Activated T-cell treated with anti-CD3 and anti-CD28 coated beads, Interleukin-2, amount 50 U/mL, for 1 hour (primary cell): ENCODE results near the gene SLC2A13.
"Not testable (repeated sequence)": the region's sequence is repeated elsewhere in the genome, so short reads cannot be mapped to it uniquely, and the experiment has no call there.

Experiments used
- DNase-seq: peaks from one replicate; pipeline ENCODE4 v3.0.0-alpha.2; 2020

The SLC2A13 gene

GRCh38 chr12:39989501-39989900, 116.4 kb downstream of the SLC2A13 start:
- no peak for DNase-seq

- DNase-seq, result no peak
These were observed 117.3 kb downstream of the SLC2A13 start for GRCh38 chr12:39988574-39988973.

GRCh38 chr12:39986674-39987073, 119.2 kb downstream of the SLC2A13 start:
- no peak for DNase-seq

DNA sequence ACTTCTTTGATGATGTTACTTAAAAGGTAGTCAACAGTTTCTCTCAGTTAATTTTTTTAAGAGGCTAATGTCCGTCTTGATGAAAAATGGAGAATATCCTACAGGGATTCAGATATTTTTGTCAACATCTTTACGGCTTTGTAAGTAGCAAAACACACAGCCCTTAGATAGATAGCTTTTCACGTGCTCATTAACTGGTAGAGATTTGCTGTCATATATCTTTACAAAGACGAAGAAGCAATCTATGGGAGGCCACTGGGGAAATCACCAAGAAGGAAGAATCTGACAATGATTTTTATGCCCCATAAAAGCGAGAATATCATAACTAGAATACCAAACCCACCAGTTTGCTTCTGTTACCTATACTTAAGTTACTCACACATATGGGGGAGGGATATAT, 121.2 kb downstream of the SLC2A13 start:
- DNase-seq, result no peak

- DNase-seq, result no peak
These were observed 130.4 kb downstream of the SLC2A13 start for GRCh38 chr12:39975374-39975918.

GRCh38 chr12:39972119-39972518, 133.8 kb downstream of the SLC2A13 start:
- no peak for DNase-seq

- no peak for DNase-seq
These were observed 134.5 kb downstream of the SLC2A13 start for GRCh38 chr12:39971348-39971747.

DNA sequence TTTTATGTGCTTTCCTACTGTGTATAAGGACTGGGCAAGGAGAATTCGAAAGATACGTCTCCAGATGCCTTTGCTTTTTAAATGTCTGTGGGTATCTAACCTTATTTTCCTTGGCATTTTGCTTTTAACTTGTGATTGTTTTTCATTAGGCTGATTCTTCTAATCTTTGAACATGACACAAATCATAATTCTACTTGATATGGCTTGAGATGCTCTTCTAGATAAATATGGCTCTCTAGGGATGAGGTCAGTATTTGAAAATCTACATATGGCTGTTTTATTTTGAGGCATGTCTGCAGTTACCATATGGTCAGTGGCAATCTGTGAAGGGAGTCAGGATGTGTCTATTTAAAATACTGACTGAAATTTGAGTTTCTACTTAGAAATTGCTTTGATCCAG, 139.2 kb downstream of the SLC2A13 start:
- DNase-seq, result no peak

DNA sequence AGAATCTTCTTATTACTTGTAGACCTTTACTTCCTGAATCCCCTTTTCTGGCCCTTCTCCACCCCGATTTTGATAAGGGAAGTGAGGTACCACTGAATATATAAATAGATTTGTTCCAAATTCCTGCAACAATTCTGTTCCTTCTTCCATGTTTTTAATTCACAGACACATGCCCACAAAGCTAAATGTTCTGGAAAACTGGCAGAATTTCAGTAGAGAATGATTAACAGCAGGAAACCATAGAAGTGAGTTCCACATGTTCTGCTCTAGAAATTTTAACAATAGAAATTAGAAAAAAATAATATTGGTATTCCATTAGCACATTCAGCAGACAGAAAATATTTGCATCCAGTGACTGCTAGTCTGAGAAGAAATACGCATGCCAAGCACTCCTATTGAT, 139.6 kb downstream of the SLC2A13 start:
- no peak for DNase-seq

DNA sequence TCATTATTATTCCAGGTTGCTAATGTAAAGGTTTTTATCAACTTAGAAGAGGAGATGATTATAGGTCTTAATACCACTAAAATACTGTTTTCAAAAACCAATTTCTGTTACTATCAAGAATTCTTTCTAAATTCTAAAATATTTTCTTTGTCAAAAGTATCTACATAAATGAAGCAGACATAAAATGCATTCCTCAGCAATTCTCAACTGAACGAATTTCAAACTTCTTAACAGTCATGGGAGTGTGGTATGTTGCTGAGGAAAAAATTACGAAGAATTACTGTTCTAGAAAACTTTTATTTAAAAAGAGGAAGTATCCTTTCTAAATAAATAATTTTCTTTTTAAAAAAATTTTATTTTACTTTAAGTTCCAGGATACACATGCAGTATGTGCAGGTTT, 146.4 kb downstream of the SLC2A13 start:
- no peak for DNase-seq

DNA sequence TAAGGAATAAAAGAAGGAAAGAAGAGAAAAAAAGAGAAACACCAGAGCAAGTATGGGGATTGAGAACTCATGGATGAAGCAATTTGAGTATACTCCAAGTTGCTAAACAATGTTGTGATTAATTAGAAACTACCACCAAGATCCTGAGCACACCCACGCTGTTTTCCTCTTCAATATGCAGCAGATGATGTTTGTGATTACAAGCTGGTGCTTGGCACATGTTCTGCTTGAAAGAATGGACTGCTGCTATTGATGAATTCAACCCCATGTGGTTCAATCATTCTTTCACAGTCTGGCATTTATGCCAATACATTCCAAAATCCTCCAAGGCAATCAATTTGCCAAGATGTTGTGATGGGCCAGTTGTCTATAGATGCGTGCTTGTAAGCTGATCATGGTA, 146.8 kb downstream of the SLC2A13 start:
- no peak for DNase-seq

- no peak for DNase-seq
These were observed 147.5 kb downstream of the SLC2A13 start for GRCh38 chr12:39958377-39958776.

DNA sequence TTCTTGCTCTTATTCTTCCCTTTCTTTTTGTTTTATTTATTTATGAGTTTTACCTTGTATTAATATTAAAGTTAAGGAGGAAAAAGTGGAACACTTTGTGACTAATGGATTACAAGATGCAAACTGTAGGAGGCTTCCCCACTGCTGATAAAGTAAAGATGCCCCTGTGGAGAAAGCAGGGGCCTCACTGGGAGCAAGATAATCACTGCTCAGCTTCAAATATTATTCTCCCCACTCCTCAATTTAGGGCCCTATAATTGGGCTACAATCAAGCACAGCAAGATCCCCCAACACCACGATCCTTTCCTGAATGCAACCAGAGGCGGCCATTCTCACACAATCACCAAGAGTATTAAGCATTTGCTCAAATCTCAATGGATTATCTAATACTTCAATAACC, 149.2 kb downstream of the SLC2A13 start:
- no peak for DNase-seq

GRCh38 chr12:39946361-39947280, 159.3 kb downstream of the SLC2A13 start:
- DNase-seq, result no peak

GRCh38 chr12:39937119-39937518, 168.8 kb downstream of the SLC2A13 start:
- no peak for DNase-seq

DNA sequence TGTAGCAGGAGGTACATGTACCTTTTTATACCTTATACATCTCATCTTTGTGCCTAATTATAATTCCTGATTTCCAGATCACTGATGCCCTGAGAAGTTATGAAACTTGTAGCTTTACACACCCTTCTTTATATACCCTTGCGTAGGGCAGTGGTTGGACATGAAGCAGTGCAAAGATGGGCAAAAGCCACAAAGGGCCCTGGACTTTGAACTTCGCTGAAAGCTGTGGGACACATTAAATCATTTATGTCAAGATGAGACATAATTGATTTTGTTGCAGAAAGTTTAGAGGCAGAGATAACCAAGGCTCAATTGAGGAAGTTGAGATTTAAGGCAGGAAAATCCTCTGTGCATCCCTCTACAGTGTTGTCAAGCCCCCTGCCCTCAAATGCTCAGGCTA, 170.0 kb downstream of the SLC2A13 start:
- DNase-seq, result no peak

- DNase-seq, result no peak
These were observed 170.6 kb downstream of the SLC2A13 start for GRCh38 chr12:39935275-39935674.

DNA sequence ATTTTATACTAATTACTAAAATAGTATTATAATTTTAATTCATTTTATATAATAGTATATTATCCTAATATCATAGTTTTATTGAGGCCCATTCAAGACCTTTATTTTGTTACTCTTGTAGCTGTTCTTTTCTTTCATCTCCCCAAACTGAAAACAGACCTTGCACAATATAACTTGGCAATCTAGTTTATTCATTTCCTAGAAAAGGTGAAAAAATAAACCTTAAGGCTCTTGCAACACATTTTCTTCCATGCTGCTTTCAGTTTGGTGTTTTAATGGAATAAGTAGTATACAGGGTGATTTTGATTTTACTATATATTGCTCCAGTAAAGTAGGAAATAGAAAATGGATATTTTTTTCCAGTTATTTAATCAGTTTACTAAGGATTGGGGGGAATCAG, 174.0 kb downstream of the SLC2A13 start:
- DNase-seq, result no peak

- no peak for DNase-seq
These were observed 174.7 kb downstream of the SLC2A13 start for GRCh38 chr12:39931231-39931630.

- no peak for DNase-seq
These were observed 175.8 kb downstream of the SLC2A13 start for GRCh38 chr12:39930101-39930500.

- no peak for DNase-seq
These were observed 177.5 kb downstream of the SLC2A13 start for GRCh38 chr12:39928181-39928899.

DNA sequence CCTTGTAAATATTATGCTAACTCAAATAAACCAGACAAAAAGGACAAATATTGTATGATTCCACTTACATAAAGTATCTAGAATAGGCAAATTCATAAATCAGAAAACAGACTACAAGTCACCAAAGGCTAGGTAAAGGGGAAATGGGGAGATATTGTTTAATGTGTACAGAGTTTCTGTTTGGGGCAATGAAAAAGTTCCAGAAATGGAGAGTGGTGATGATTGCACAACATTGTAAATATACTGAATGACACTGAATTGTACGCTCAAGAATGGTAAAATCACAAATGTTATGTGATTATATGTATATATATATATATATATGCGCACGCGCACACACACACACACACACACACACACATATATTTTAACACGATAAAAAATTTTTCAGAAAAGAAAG, 182.5 kb downstream of the SLC2A13 start:
- no peak for DNase-seq

DNA sequence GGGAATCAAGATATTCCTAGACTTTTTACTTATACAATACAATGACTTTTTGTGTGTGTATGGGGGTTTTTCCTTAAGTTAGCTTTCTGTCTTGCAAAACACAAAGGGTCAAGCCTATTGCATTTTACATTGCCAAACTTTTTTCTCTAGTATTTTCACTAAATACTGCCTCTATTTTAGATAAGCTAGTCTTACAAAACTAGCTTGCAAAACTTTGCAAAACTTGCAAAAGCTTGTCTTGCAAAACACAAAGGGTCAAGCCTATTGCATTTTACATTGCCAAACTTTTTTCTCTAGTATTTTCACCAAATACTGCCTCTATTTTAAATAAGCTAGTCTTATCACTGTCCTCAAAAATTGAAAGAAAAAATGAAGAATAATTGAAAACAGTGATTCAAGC, 183.3 kb downstream of the SLC2A13 start:
- DNase-seq, result not testable (repeated sequence)

- DNase-seq, result no peak
These were observed 185.2 kb downstream of the SLC2A13 start for GRCh38 chr12:39920647-39921046.
